Measurements from ENCODE around the gene THAP8.

GRCh38 chr19:36058481-36059179, 4.5 kb upstream of the THAP8 start:
- TF ChIP-seq SP1 (IDR thresholded peaks at IDR 0.05) (no peak), FOXK2 (IDR thresholded peaks at IDR 0.05) (no peak), FOXM1 (IDR thresholded peaks at IDR 0.05; ENCODE audit: borderline replicate concordance) (no peak)
